ENCODE measurements around the gene DBI. TPM values are rescaled to one million over a fixed set of nuclear protein-coding genes. Genes with fewer than 3 reads are reported as not detected.

Gene DBI
- total RNA-seq = 268 TPM
- long read RNA-seq, transcript DBI-202 (4 exons, 637 nt) = major isoform, 61 of 71 reads
- long read RNA-seq, partial matches to known transcripts = 2 of 71 reads
- long read RNA-seq, other reads (novel, unspliced or antisense) = 5 of 71 reads

DNA sequence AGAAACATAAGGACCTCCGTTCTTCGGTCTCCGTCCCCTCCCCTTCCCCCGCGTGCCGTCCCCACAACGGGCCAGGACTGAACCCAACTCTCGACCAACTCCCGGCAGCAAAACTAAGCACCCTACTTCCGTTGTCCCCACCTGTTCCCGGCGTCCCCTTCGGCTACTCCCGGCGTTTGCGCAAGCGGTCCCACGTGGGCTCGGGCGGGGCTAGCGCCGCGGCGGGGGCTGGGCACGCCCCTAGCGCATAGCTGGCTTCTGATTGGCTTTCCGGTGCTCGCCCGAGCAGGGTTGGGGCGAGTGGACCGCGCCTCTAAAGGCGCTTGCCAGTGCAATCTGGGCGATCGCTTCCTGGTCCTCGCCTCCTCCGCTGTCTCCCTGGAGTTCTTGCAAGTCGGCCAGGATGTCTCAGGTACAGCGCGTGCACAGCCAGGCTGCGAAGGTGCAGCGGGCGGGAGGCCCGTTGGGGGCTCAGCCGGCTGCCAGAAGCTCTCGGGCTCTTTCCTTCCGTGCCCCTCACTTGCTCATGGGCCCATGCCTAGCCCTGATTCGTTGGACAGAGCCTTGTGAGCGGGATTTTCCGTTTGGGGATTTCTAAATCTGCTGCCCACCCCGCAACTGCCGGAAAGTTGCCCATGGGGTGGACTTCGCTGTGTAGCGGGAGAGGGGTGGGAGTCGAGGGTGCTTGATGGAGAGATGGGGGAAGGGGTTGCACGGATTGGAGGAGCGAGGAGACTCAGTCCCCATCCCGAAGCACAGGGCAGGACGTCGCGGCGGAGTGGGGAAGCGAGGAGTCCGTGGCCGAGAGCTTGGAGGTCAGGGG, at the start of gene DBI, which contains the start of gene C2orf76:
Gene DBI (plus strand): TSS at position 329 of the 823 bp plus-strand sequence. CDS start 75 bp downstream, at position 404.
Gene C2orf76 (minus strand): TSS at position 186 of the 823 bp plus-strand sequence. CDS start 26,875 bp downstream, outside the sequence.
- DNase-seq (ENCODE audit: low spot score) = peak; percentile 99

DNA sequence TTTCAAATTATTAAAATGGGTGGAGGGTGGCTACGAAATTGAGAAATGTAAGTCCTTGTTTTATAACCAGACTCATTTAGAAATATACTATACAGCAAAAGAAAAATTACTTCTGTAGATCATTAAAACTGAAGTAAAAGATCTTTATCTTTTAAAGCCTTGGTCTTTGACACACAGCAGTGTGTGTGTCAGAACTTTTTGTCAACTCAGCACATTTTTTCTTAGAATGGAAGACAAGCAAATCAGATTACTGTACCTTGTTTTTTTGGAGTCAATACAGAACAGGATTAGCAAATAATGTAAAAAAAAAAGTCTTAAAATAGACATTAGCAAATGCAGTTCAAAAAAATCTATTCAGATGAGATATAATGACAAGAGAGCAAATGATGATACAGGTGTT, 49.2 kb upstream of the DBI start:
- no peak for DNase-seq (ENCODE audit: low spot score)

DNA sequence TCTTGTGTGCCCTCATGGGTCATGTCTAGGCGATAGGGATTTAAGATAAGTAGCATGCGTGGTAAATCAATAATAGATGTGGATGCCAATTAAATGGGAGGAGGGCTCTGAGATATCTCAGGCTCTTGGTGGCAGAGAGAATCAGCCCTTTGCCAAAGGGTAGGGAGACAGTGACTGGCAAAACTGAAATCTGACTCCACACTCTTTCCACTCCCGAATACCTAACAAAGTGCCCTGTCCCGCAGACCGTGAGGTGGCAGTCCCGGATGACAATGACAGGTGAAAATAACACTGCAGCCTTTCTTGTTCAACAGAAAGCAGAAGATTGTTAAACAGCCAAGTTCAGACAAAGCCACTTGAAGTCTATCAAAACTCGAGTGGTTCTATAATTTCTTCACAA, 47.2 kb upstream of the DBI start:
- no peak for DNase-seq (ENCODE audit: low spot score)

DNA sequence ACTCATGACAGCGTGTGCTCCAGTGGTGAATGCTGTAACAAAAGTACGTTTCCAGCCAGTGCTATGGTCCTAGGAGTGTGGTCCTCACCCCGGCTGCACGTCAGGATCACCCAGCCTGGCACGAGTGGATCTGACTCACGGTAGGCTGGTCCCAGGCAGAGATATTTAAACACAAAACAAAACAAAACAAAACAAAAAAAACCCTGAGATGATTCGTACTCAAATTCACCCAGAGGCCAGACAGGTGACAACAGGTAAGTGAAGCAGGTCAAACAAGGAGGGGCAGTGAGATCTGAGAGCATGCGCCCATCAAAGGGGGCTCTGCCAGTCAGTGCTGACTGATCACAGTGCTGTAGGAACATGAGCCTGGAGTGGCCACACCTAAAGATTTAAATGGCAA, 43.3 kb upstream of the DBI start:
- DNase-seq (ENCODE audit: low spot score) = no peak

DNA sequence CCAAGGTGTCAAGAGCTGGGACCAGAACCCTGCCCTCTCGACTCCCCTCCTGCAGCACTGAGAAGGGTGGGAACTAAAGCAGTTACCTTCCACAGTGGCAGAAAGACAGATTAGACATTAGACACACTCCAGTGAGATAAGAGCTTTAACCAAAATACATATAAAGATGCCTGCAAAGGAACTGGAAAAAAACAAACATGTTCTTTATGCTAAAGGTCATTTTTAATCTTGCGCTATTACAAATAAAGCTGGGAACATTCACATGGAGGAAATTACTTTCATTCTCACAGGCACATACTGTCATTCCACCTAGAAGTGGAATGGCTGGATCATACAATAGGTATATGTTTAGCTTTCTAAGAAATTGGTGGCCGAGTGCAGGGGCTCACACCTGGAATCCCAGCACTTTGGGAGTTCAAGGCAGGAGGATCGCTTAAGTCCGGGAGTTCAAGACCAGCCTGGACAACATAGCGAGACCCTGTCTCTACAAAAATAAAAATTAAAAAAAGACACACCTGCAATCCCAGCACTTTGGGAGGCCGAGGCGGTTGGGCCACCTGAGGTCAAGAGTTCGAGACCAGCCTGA, 42.0 kb upstream of the DBI start:
- DNase-seq (ENCODE audit: low spot score) = no peak

DNA sequence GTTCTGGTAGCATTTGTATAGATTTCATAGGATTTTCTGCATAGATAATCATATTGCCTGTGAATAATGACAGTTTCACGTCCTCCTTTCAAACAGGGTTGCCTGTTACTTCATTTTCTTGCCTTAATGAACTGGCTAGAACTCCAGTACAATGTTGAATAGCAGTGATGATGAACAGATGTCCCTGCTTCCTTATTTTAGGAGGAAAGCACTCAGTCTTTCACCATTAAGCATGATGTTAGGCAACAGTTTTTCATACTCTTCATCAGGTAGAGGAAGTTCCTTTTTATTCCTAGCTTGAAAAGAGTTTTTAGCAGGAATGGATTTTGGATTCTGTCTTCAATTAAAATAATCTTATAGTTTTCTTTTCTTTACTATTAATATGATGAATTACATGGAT, 39.8 kb upstream of the DBI start:
- DNase-seq (ENCODE audit: low spot score) = no peak

DNA sequence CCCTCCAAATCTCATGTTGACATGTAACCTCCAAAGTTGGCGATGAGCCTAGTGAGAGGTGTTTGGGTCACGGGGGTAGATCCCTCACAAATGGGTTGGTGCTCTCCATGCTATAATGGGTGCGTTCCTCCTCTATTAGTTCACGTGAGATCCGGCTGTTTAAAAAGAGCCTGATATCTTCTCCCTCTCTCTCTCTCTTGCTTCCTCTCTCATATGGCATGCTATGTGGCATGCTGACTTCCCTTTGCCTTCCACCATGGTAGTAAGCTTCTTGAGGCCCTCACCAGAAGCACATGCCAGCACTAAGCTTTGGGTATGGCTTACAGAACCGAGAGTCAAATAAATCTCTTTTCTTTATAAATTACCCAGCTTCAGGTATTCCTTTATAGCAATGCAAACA, 39.3 kb upstream of the DBI start:
- DNase-seq (ENCODE audit: low spot score) = no peak

DNA sequence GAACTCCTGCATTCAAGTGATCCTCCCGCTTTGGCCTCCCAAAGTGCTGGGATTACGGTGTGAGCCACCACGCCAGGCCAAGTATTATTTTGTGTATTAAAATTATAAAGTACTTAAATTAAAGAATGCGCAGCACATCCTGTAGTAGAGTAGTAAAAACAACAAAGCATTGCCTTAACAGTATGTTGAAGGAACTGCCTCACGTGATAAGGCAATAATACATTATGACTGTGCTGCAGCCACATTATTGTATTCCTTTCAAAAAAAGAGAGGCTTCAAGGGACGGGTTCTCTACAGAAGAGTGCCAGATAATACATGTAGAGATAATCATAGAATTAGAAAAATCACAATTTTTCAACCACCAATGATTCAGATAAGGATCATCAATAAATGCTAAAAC, 33.8 kb upstream of the DBI start:
- DNase-seq (ENCODE audit: low spot score) = no peak

DNA sequence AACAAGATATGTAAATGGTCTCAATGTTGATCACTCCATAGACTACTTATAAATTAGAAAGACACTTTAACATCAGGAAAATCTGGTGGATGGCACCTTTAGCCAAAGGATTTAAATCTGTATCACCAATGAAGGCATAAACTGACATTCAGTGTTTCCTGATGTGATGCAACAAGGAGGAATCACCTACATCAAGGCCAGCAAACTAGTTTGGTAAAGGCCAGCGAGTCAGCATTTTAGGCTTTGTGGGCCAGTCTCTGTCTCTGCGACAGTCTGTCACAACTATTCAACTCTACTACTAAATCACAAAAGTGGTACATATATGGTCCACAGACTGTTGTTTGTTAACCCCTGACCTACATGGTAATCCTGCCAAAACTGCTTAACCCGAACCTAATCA, 33.4 kb upstream of the DBI start:
- no peak for DNase-seq (ENCODE audit: low spot score)

DNA sequence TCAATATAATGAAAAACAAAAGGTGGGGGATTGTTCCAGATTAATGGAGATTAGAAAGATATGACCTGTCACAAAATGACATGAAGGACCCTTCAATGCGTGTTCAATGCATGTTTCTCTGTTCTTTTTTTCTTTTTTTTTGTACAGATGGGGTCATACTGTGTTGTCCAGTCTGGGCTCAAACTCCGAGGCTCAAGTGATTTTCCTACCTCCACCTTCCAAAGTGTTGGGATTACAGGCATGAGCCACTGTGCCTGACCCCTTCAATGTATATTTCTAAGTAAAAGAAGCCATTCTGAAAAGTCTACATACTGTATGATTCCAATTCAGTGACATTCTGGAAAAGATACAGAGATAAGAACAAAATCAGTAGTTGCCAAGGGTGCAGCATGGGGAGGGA, 32.9 kb upstream of the DBI start:
- no peak for DNase-seq (ENCODE audit: low spot score)

DNA sequence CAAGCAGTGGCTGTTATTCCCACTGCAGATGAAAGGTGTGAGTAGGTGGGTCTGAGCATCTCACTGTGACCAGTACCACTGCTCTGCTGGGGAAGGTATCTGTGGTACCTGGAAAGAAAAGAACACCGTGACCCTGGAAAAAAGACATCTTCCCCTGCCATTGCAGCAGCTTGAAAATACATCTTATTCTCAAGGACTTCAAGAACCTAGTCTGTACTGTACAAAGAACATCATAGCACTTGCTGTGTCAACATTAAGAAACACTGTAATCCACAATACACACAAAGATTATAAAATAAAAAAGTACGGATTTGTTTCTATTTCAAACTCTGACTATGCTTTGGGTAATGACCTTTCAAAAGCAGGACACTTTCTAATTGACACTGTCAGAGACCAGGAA, 29.0 kb upstream of the DBI start:
- DNase-seq (ENCODE audit: low spot score) = no peak

DNA sequence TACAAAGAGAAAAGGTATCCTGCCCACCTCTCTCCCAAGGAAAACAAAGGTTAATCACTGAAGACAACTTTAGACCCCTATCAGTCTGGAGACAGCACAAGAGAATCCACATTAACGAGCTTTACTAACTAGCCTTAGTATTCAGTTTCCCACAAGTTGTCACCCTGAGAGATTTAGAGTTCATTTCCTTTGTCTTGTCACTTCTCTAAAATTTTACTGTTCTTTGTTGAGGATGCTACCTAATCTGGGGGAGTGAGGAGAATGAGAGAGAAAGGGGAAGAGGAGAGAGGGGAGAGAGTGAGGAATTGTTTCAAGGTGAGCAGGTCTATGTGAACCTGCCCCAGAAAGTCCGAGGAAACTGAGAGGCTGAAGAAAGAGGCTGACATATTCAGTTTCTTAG, 28.5 kb upstream of the DBI start:
- no peak for DNase-seq (ENCODE audit: low spot score)

DNA sequence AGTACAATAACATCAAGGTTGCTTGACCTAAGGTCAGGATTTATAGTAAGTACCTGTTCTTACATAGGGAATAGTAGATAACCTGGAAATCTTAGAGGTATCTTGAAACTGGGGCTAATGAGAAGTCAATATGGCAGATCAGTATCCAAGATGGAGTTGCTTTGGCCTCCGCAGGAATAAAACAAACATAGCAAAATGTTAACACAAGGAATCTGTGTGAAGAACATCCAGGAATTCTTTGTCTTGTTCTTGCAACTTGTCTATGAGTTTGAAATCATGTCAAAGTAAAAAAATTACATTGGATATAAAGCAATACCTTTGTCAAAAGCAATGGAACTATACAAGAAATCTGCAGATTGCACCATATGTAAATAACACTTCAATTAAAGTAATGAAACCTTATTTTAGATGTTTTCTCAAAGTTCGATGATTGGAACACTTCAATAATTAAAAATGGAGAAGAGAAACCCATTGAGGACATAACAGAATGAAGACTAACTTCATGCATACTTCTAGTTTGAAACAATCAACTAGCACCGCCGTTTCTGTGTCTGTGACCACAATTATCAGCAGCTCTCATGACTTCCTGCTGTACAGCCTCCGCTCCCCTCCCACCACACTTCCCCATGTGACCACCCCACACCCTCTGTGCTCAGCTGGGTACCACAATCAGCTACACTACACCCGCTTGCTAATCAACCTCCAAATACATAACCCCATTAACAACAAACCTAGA, 27.8 kb upstream of the DBI start:
- no peak for DNase-seq (ENCODE audit: low spot score)

DNA sequence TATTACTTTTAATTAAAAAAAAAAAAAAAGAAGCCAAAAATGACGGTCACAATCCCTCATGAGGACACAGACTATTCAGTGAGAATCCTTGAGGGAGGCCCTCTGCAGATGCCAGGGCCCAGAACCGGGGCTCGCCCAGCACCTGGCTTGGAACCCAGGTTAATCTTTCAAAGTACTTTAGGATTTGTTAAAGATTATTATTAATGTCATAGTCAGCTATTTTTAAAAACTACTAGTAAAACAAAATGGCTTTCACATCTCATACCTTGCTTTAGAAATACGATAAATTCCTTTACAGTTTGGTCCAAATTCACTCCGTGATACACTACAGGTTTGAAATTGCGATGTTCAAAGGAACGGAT, 27.2 kb upstream of the DBI start:
- no peak for DNase-seq (ENCODE audit: low spot score)

DNA sequence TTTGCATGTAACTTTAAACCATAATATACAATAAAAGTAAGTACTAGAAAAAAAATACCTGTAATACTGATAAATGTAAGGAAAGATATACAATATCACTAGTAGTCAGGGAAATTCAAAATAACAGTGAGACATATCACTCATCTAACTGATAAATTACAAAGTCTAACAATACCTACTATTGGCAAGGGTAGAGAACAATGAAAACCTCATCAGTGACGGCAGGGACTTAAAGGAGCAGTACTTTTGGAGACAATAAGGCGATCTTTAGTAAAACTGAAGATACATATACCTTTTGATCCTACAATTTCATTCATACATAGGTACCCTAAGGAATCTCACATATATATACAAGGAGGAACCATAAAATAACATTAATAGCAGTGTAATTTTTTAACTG, 25.1 kb upstream of the DBI start:
- no peak for DNase-seq (ENCODE audit: low spot score)

DNA sequence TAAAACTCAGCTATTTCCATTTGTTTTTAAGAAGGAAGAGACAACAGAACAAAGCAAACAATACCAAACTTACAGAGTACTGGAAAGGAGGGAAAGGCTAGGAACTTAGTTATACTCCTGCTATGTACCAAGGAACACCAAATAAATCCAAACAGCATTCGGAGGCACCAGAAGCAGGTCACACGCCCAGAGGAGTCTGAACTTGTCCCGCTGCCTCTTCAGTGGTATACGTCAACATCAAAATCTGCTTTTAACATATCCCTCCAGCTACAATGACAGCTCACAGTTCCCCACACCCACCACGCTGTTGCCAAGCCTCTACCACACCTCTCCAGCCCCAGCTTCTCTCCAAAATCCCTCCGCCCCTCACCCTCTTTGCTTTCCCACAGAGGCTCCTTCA, 17.5 kb upstream of the DBI start:
- DNase-seq (ENCODE audit: low spot score) = no peak

DNA sequence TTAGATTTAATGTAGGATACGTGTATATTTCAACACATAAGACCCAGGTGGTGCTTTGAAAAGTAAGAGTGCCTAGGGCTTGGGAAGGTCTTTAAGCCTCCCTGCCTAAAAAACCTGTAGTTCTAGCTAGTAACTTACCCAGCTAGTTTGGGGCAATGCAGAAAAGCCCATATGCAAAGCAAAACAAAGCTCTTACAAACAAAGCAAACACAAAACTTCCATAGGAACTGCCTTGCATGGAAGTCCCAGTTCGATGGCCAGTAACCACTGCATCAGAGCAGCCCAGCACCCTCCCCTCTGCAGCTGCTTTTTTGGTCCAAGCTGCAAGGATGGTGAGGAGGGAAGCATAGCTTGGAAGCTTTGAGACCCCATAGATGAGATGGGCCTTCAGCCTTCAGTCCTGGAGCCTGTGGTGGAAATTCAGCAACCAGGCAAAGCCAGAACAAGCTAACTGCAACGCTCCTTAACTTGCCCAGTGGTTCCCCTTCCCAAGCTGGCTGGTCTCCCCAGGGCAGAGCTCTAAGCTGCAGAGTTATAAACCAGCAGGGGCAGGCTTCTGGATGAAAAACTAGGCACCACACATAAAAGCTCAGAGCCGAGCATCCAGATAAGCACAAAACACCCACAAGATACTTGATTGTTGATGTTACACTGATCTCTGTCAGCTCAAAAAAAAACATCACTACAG, 16.3 kb upstream of the DBI start:
- no peak for DNase-seq (ENCODE audit: low spot score)

DNA sequence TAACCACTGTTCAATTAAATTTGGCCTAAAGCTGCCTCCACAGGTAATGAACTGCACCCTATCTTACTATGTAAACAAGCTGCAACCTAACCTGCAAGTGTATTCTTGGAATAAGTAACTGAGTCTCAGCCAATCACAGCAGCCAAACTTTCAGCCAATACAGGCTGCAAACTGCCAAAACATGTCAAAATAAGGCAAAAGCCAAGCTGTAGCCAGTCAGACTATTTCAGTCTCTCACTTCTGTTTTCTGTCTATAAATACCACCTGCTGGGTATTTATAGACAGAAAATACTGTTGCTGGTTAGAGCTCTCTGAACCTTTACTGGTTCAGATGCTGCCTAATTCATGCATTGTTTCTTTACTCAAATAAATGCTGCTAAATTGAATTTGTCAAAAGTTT, 14.4 kb upstream of the DBI start:
- DNase-seq (ENCODE audit: low spot score) = no peak

DNA sequence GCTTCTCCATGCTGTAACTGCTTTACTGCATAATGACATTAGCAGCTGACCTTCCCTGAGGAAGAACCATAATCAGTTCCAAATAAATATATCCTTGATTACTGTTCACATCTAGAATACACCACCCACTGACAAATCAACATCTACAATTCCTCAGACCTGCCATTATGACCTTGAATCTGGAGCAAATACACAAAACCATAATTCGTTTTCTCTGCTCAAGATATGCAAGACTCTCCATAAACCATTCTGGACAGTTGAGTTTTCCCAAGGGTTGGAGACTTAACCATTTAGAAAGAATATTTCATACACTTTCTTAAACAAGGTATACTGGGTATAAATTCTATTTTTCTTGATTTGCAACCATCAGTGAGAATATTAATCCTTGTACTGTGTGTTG, 11.9 kb upstream of the DBI start:
- no peak for DNase-seq (ENCODE audit: low spot score)

DNA sequence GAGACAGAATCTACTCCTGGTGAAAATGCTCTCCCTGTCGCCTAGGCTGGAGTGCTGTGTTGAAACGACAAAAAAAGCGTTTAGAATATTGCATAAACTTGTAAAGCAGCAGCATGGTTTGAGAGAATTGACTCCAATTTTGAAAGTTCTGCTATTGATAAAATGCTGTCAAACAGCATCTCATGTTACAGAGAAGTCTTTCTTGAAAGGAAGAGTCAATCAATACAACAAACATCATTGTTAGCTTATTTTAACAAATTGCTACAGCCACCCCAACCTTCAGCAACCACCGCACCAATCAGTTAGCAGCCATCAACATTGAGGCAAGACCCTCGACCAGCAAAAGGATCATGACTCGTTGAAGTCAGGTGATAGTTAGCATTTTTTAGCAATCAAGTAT, 7.0 kb upstream of the DBI start:
- no peak for DNase-seq (ENCODE audit: low spot score)

DNA sequence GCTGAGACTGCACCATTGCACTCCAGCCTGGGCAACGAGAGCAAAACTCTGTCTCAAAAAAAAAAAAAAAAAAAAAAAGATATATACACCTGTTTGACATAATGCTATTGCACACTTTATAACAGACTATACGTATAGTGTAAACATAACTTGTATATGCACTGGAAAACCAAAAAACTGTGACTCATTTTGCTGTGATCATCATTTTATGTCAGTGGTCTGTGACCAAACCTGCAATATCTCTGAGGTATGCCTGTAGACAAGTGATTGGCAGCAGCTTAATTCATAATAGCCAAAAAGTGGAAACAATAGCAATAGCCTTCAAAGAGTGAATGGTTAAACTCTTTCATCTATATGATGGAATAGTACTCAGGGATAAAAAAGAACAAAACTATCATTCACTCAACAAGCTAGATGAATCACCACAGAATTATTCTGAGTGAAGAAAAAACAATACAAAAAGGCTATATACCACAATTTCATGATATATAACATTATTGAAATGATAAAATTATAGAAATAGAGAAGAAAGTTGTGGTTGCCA, 6.3 kb upstream of the DBI start:
- no peak for DNase-seq (ENCODE audit: low spot score)
